Measurements from ENCODE around the gene HTT.

DNA sequence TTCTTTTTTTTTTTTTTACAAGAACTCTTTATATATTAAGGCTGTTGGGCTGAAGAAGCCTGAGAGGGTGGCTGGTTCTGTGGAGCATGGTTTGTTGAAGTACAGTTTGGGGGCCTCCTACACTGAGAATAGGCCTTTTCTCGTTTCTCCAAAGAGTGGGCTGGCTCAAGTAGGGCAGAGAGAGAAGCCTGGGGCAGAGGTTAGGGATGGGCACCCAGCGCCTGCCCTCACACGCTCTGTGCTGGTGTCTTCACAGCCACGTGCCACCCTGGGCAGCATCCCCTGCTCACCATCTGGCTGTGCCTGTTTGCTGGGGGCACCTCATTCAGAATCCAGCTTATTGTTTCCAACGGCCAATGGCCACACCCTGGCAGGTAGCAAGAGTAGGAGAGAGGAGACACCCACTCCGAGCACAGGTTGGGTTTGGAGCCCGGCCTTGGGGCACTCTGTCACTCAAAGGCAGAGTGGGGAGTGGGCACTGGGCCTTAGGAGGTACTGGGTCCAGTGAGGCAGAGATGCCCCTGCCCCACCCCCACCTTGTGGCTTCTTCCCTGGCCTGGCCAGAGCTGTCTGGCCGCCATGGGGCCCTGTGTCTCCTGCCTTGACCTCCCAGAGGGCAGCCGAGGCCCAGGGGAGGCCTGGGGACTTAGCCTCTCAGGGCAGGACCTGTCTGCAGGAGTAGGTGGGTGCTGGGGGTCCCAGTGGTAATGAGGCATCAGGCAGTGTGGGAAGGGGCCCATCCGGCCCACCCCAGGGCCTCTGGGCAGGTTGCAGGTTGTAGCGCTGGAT is 177.4 kb downstream of the HTT start:
- TF ChIP-seq GABPB1 (CRISPR knock-in tag; IDR thresholded peaks at IDR 0.05) (no peak), CBFB (CRISPR knock-in tag; IDR thresholded peaks at IDR 0.05; ENCODE audit: low read depth) (no peak), JUN (CRISPR knock-in tag; IDR thresholded peaks at IDR 0.05) (no peak), IRF2 (CRISPR knock-in tag; IDR thresholded peaks at IDR 0.05; ENCODE audit: borderline replicate concordance, low read depth) (no peak), ZNF423 (CRISPR knock-in tag; IDR thresholded peaks at IDR 0.05) (no peak), CREB1 (CRISPR knock-in tag; IDR thresholded peaks at IDR 0.05) (no peak)
- TF ChIP-seq, protein P1, sequence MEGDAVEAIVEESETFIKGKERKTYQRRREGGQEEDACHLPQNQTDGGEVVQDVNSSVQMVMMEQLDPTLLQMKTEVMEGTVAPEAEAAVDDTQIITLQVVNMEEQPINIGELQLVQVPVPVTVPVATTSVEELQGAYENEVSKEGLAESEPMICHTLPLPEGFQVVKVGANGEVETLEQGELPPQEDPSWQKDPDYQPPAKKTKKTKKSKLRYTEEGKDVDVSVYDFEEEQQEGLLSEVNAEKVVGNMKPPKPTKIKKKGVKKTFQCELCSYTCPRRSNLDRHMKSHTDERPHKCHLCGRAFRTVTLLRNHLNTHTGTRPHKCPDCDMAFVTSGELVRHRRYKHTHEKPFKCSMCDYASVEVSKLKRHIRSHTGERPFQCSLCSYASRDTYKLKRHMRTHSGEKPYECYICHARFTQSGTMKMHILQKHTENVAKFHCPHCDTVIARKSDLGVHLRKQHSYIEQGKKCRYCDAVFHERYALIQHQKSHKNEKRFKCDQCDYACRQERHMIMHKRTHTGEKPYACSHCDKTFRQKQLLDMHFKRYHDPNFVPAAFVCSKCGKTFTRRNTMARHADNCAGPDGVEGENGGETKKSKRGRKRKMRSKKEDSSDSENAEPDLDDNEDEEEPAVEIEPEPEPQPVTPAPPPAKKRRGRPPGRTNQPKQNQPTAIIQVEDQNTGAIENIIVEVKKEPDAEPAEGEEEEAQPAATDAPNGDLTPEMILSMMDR (IDR thresholded peaks at IDR 0.05) = no peak
- TF ChIP-seq, protein P2, sequence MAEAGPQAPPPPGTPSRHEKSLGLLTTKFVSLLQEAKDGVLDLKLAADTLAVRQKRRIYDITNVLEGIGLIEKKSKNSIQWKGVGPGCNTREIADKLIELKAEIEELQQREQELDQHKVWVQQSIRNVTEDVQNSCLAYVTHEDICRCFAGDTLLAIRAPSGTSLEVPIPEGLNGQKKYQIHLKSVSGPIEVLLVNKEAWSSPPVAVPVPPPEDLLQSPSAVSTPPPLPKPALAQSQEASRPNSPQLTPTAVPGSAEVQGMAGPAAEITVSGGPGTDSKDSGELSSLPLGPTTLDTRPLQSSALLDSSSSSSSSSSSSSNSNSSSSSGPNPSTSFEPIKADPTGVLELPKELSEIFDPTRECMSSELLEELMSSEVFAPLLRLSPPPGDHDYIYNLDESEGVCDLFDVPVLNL (CRISPR knock-in tag; IDR thresholded peaks at IDR 0.05; ENCODE audit: borderline replicate concordance, low read depth) = no peak
- TF ChIP-seq, protein P3, sequence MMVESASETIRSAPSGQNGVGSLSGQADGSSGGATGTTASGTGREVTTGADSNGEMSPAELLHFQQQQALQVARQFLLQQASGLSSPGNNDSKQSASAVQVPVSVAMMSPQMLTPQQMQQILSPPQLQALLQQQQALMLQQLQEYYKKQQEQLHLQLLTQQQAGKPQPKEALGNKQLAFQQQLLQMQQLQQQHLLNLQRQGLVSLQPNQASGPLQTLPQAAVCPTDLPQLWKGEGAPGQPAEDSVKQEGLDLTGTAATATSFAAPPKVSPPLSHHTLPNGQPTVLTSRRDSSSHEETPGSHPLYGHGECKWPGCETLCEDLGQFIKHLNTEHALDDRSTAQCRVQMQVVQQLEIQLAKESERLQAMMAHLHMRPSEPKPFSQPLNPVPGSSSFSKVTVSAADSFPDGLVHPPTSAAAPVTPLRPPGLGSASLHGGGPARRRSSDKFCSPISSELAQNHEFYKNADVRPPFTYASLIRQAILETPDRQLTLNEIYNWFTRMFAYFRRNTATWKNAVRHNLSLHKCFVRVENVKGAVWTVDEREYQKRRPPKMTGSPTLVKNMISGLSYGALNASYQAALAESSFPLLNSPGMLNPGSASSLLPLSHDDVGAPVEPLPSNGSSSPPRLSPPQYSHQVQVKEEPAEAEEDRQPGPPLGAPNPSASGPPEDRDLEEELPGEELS (CRISPR knock-in tag; IDR thresholded peaks at IDR 0.05) = no peak
- TF ChIP-seq, protein P4, sequence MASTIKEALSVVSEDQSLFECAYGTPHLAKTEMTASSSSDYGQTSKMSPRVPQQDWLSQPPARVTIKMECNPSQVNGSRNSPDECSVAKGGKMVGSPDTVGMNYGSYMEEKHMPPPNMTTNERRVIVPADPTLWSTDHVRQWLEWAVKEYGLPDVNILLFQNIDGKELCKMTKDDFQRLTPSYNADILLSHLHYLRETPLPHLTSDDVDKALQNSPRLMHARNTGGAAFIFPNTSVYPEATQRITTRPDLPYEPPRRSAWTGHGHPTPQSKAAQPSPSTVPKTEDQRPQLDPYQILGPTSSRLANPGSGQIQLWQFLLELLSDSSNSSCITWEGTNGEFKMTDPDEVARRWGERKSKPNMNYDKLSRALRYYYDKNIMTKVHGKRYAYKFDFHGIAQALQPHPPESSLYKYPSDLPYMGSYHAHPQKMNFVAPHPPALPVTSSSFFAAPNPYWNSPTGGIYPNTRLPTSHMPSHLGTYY (CRISPR knock-in tag; IDR thresholded peaks at IDR 0.05) = no peak
- TF ChIP-seq, protein P5, sequence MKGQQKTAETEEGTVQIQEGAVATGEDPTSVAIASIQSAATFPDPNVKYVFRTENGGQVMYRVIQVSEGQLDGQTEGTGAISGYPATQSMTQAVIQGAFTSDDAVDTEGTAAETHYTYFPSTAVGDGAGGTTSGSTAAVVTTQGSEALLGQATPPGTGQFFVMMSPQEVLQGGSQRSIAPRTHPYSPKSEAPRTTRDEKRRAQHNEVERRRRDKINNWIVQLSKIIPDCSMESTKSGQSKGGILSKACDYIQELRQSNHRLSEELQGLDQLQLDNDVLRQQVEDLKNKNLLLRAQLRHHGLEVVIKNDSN (CRISPR knock-in tag; IDR thresholded peaks at IDR 0.05) = no peak
- TF ChIP-seq, protein P6, sequence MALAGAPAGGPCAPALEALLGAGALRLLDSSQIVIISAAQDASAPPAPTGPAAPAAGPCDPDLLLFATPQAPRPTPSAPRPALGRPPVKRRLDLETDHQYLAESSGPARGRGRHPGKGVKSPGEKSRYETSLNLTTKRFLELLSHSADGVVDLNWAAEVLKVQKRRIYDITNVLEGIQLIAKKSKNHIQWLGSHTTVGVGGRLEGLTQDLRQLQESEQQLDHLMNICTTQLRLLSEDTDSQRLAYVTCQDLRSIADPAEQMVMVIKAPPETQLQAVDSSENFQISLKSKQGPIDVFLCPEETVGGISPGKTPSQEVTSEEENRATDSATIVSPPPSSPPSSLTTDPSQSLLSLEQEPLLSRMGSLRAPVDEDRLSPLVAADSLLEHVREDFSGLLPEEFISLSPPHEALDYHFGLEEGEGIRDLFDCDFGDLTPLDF (CRISPR knock-in tag; IDR thresholded peaks at IDR 0.05) = no peak

Data from WTC11 (cell line).